Adrenal gland (tissue), 5 donors: ENCODE data around the gene SLC30A2.

ENCODE experiments used
- POLR2A ChIP-seq, 2 donors: fragments of 450-650 bp; IDR thresholded peaks; one replicate each; pipeline ENCODE4 v1.6.1; 2017; ENCODE audit warnings: antibody characterized with exemption in 2 of 2, mild to moderate bottlenecking in 2 of 2, moderate library complexity in 1 of 2
- TF ChIP-seq, protein P1 (sequence below), 6 experiments: fragments of 450-650 bp in 4 of 6; fragments of 200-600 bp in 2 of 6; sonication (generic) in 1 of 6; IDR thresholded peaks; 1 replicate in 5 of 6; 2 replicates in 1 of 6; pipeline versions ENCODE4 v1.5.1 to v1.8.0; 2016 to 2021; ENCODE audit warnings: antibody characterized with exemption in 6 of 6, mild to moderate bottlenecking in 2 of 6, moderate library complexity in 1 of 6
- donor health status: DM: no; HTN: no; CAD: no.

DNA sequence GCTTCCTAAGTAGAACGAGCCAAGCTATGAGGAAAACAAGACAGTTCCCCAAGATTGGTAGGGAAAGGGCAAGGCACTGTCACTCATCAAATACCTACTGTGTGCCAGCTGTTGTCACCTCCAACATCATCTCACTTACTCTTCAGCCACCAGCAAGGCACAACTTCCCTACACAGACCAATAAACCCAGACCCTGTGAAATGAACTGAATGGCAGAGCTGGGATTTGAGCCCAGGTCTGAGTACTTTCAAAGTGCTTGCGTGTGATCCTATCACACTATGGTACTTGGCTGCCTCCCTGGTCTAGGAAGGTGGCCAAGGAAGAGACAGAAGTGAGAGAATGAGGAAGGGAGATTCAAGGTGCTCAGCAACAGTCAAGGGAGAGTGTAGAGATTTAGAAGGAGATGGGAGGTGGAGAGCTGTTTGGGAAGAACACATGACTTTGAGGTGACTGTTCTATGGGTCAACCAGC is 38.2 kb upstream of the SLC30A2 start:
- TF ChIP-seq, protein P1, sequence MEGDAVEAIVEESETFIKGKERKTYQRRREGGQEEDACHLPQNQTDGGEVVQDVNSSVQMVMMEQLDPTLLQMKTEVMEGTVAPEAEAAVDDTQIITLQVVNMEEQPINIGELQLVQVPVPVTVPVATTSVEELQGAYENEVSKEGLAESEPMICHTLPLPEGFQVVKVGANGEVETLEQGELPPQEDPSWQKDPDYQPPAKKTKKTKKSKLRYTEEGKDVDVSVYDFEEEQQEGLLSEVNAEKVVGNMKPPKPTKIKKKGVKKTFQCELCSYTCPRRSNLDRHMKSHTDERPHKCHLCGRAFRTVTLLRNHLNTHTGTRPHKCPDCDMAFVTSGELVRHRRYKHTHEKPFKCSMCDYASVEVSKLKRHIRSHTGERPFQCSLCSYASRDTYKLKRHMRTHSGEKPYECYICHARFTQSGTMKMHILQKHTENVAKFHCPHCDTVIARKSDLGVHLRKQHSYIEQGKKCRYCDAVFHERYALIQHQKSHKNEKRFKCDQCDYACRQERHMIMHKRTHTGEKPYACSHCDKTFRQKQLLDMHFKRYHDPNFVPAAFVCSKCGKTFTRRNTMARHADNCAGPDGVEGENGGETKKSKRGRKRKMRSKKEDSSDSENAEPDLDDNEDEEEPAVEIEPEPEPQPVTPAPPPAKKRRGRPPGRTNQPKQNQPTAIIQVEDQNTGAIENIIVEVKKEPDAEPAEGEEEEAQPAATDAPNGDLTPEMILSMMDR (IDR thresholded peaks at IDR 0.05) = no peak
- no peak for TF ChIP-seq POLR2A (IDR thresholded peaks at IDR 0.05)
